NB4 (cell line): ENCODE results near the gene SLC26A1.

ENCODE experiments used
- CTCF ChIP-seq: IDR thresholded peaks from one replicate; pipeline ENCODE4 v1.5.1; 2012; ENCODE audit warnings: low read depth, low read length
- POLR2A ChIP-seq: IDR thresholded peaks from 2 replicates; pipeline ENCODE4 v1.6.1; 2011; ENCODE audit warnings: mild to moderate bottlenecking; ENCODE audit not compliant: insufficient read length; ENCODE audit errors: extremely low read depth

- no peak for TF ChIP-seq CTCF
- TF ChIP-seq POLR2A, result no peak
Observed at GRCh38 chr4:1029529-1029928, 36.3 kb upstream of the SLC26A1 start.
